Immature natural killer cell (primary cell): ENCODE measurements around the gene SLC15A2. TPM values are rescaled to one million over a fixed set of nuclear protein-coding genes. Genes with fewer than 3 reads are reported as not detected.
A peak's percentile ranks its signal among the peaks of the same experiment; 100 is the strongest.

Source experiments
- DNase-seq, 3 donors: peaks; one replicate each; pipeline ENCODE4 v3.0.0; 2022; ENCODE audit warnings: mixed read lengths in 1 of 3
- H3K27ac Mint-ChIP-seq, 6 donors: one replicate each; pipeline ENCODE4 v1.8.0; 2020; ENCODE audit warnings: mixed read lengths in 6 of 6, mild to moderate bottlenecking in 5 of 6, inconsistent platforms in 4 of 6, moderate library complexity in 3 of 6
- H3K27me3 Mint-ChIP-seq, 3 donors: one replicate each; pipeline ENCODE4 v1.8.0; 2020 to 2021; ENCODE audit warnings: low read depth in 3 of 3, mild to moderate bottlenecking in 3 of 3, mixed read lengths in 3 of 3, moderate library complexity in 3 of 3, inconsistent platforms in 1 of 3
- H3K36me3 Mint-ChIP-seq, 3 donors: one replicate each; pipeline ENCODE4 v1.8.0; 2020; ENCODE audit warnings: mixed read lengths in 3 of 3, inconsistent platforms in 2 of 3, mild to moderate bottlenecking in 2 of 3
- H3K4me1 Mint-ChIP-seq, 2 donors: one replicate each; pipeline ENCODE4 v1.8.0; 2020; ENCODE audit warnings: inconsistent platforms in 2 of 2, mild to moderate bottlenecking in 2 of 2, mixed read lengths in 2 of 2, moderate library complexity in 1 of 2
- H3K4me3 Mint-ChIP-seq, 5 donors: one replicate each; pipeline ENCODE4 v1.8.0; 2020; ENCODE audit warnings: mild to moderate bottlenecking in 5 of 5, mixed read lengths in 5 of 5, inconsistent platforms in 3 of 5, moderate library complexity in 3 of 5
- H3K9me3 Mint-ChIP-seq, 6 donors: one replicate each; pipeline ENCODE4 v1.8.0; 2020; ENCODE audit warnings: mild to moderate bottlenecking in 6 of 6, mixed read lengths in 6 of 6, inconsistent platforms in 4 of 6, moderate library complexity in 3 of 6
- polyA plus RNA-seq, 3 donors: library from polyadenylated mRNA; unstranded; fragments of 300-500 nt; fragmentation: Illumina TruSeq; gene quantifications; one replicate each; pipeline ENCODE4 v1.2.3, GENCODE V29; 2021

SLC15A2 gene
- polyA plus RNA-seq, 3 donors from 2014 or later: 0.27 to 0.28 TPM; not detected in 1

DNA sequence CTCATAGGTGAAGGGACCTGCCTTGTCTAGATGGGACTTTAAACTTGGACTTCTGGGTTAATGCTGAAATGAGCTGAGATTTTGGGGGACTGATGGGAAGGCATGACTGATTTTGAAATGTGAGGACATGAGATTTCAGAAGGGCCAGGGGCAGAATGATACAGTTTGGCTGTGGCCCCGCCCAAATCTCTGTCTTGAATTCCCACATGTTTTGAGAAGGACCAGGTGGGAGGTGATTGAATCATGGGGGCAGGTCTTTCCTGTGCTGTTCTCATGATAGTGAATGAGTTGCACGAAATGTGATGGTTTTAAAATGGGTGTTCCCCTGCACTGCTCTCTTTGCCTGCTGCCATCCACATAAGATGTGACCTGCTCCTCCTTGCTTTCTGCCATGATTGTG is 85.0 kb downstream of the SLC15A2 start:
- H3K4me1 Mint-ChIP-seq: peaks cover 0 to 1% of the 10 kb centered on the region in 2 donors
- H3K4me3 Mint-ChIP-seq: no peak overlapping the region
- peaks cover 3 to 30% (median 13%) of the 10 kb centered on the region in 6 donors for H3K9me3 Mint-ChIP-seq
- DNase-seq: no peak
- H3K36me3 Mint-ChIP-seq: peaks cover under 1 to 7% (median 6%) of the 10 kb centered on the region in 3 donors
- H3K27ac Mint-ChIP-seq: no peak overlapping the region
- H3K27me3 Mint-ChIP-seq: peaks cover 0 to 12% (median 2%) of the 10 kb centered on the region in 3 donors

DNA sequence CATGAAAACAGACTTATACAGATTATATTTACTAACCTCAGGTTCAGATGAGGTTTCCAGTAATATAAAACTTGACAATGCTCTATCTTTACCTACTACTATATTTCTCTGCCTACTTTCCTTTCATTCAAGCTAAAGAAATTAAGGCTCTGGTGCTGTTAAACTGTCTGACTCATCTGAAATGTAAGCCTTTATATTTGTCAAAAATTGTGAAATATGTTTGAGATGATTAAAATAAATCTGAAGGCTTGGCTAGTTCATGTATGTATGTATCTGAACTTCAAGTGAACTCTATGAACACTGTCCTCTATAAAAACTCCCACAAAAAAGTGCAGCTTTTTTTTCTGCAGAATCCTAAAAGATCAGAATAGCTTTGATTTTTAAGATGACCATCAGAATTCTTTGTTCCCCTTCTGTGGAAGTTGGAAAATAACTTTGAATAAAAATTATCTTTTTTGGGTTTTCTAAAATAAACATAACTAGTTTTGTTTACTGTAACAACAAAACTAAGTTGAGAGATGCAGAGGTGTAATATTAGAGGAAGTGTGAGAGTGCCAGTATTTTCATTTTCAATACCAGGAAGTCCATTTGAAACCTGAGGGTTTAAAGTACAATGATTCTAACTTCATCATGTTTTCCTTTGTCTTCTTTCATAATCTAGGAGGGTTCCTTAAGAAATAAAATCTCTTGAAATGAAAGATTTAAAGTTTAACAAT is 85.7 kb downstream of the SLC15A2 start:
- no peak overlapping the region for H3K27ac Mint-ChIP-seq
- peaks cover 0 to 15% (median 3%) of the 10 kb centered on the region in 3 donors for H3K27me3 Mint-ChIP-seq
- peaks cover 6 to 36% (median 17%) of the 10 kb centered on the region in 6 donors for H3K9me3 Mint-ChIP-seq
- no peak overlapping the region for H3K4me3 Mint-ChIP-seq
- peaks cover 0 to 8% of the 10 kb centered on the region in 2 donors for H3K4me1 Mint-ChIP-seq
- H3K36me3 Mint-ChIP-seq: peaks cover 4 to 11% (median 6%) of the 10 kb centered on the region in 3 donors
- DNase-seq: no peak

DNA sequence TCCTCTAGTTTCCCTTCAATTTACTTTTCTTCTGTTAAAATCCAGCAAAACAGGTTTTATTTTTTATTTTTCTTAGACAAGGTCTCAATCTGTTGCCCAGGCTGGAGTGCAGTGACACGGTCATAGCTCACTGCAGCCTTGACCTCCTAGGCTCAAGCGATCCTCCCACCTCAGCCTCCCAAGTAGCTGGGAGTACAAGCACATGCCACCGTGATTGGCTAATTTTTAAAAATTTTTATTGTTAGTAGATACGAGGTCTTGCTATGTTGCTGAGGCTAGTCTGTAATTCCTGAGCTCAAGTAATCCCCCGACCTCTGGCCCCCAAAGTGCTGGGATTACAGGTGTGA is 86.2 kb downstream of the SLC15A2 start:
- Mint-ChIP-seq H3K4me1 (peaks cover 0 to 13% of the 10 kb centered on the region in 2 donors), H3K27ac (no peak overlapping the region), H3K4me3 (no peak overlapping the region), H3K27me3 (peaks cover 0 to 15% (median 3%) of the 10 kb centered on the region in 3 donors), H3K9me3 (peaks cover 6 to 41% (median 17%) of the 10 kb centered on the region in 6 donors), H3K36me3 (peaks cover 4 to 11% (median 6%) of the 10 kb centered on the region in 3 donors)
- DNase-seq: no peak

DNA sequence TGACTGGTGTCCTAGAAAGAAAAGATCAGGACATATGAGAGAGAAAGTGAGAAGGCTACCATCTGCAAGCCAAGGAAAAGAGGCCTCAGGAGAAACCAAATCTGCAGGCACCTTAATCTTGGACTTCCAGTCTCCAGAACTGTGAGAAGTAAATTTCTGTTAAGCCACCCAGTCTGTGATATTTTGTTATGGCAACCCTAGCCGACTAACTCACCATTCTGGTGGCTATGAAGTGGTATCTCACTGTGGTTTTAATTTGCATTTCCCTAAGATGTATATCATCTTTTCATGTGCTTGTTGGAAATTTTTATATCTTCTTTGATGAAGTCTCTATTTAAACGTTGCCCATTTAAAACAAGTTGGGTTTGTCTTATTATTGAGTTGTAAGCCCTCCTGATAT is 87.3 kb downstream of the SLC15A2 start:
- Mint-ChIP-seq H3K4me1 (peaks cover 0 to 13% of the 10 kb centered on the region in 2 donors), H3K27me3 (peaks cover 0 to 11% (median 3%) of the 10 kb centered on the region in 3 donors), H3K36me3 (peaks cover 4 to 11% (median 6%) of the 10 kb centered on the region in 3 donors), H3K27ac (no peak overlapping the region), H3K4me3 (no peak overlapping the region), H3K9me3 (peaks cover 6 to 42% (median 17%) of the 10 kb centered on the region in 6 donors)
- peak in 2 of 3 donors; percentile 2 to 9 for DNase-seq

DNA sequence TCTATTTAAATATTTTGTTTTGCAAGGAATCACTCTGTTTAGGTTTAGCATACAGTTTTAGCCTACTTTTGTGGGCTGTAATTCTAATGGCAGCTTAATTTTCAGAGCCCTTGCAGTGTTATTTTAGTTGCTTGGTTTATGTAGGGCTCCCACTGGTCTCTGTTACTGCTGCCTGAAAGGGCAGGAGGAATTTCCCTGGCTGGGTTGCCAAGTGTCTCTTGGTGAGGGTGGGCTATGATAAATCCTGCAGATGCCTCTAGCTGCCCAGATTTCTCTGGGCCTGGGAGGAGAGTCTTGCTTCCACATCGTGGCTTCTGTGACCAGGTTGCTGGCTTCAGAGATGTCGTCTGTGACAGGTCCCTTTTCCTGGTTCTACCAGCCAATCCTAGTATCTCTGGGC is 91.6 kb downstream of the SLC15A2 start:
- no peak overlapping the region for H3K27ac Mint-ChIP-seq
- H3K27me3 Mint-ChIP-seq: peaks cover 0 to 13% (median 3%) of the 10 kb centered on the region in 3 donors
- peaks cover 4 to 11% (median 6%) of the 10 kb centered on the region in 3 donors for H3K36me3 Mint-ChIP-seq
- no peak overlapping the region for H3K4me3 Mint-ChIP-seq
- no peak for DNase-seq
- H3K9me3 Mint-ChIP-seq: peaks cover 9 to 32% (median 16%) of the 10 kb centered on the region in 6 donors
- peaks cover 0 to 13% of the 10 kb centered on the region in 2 donors for H3K4me1 Mint-ChIP-seq

DNA sequence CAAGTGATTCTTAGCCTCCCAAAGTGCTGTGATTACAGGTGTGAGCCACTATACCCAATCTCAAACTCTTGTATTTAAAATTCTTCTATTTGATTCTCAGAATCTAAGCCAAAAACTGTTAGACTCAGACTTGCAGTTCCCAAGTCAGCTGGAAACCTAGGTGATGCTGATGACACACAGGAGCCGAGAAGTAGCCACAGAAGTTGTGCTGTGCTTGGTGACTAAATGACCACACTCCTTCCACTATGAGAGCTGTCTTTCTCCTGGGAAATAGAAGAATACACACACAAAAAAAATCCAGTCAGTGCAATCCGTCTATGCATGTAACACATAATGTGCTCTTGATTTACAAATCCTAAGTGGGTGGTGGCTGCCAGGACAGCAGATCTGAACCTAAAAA is 93.9 kb downstream of the SLC15A2 start:
- no peak for DNase-seq
- Mint-ChIP-seq H3K4me3 (no peak overlapping the region), H3K27me3 (peaks cover 0 to 13% (median 1%) of the 10 kb centered on the region in 3 donors), H3K9me3 (peaks cover 9 to 23% (median 13%) of the 10 kb centered on the region in 6 donors), H3K36me3 (peaks cover 4 to 11% (median 6%) of the 10 kb centered on the region in 3 donors), H3K4me1 (peaks cover 0 to 13% of the 10 kb centered on the region in 2 donors), H3K27ac (no peak overlapping the region)

DNA sequence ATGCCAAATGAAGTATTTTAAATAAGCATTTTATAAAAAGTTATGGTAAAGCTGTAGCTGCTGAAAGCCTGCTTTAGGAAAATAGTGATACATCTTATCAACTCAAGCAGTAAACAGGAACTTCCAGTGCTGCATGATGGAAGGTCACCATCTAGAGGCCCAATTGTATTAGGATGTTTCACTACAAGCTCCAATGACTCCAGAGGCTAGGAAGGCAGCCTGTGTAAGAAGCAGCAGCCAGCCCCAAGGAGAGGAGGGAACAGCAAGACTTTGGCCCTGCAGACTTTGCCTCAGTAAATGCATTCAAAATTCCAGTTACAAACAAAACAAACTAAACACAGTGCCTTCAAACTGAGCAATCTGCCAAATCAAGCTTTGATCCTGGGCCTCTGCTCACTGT is 95.7 kb downstream of the SLC15A2 start:
- H3K9me3 Mint-ChIP-seq: peaks cover 0 to 5% (median 0%) of the 10 kb centered on the region in 6 donors
- peaks cover 0 to 6% (median 0%) of the 10 kb centered on the region in 3 donors for H3K27me3 Mint-ChIP-seq
- H3K4me1 Mint-ChIP-seq: peaks cover 0 to 5% of the 10 kb centered on the region in 2 donors
- H3K27ac Mint-ChIP-seq: no peak overlapping the region
- DNase-seq: no peak
- no peak overlapping the region for H3K4me3 Mint-ChIP-seq
- no peaks in the 10 kb centered on the region for H3K36me3 Mint-ChIP-seq

DNA sequence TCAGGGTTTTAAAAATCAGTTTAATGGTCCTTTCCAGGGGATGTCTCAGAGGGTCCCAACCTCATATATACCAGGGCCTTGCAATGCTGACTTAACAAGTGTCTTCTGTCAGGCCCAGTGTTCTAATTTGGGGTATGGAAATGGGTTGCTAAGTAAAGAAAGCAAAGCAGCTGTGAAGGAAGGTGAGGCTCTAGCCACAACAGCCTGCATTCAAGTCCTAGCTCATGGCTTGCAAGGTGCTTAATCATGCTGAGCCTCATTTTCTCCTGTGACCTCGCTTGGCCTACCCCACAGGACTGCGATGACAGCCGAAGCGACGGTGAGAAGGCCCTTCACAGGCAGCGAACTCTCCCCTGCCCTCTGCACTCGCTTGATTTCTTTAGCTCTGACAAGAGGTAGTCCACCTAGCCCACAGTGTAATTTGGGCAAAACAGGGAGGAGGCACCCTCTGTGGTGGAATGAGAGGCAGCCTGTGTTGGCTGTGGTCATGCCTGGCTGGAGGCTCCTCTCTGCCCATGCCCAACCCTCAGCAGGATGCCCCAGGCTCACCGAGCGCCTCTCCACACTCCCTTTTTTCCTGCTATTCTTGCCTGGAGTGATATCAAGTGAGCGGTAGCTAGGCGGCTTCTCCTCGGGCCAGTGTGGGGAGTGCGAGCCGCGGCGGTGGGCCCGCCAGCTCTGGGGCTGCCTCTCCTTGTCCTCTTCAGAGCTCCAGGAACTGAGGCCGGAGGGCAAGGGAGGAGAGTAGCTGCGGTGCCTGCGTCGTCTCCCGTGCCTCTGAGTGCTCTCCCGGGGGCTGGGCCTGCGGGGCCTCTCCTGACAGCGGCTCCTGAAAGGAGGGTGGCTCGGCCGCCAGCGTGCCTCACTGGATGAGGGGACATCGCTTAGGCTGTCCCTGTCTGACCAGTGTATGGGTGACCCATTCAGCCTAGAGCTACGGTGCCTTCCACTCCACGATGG is 98.7 kb downstream of the SLC15A2 start:
- Mint-ChIP-seq H3K4me1 (peaks cover 0 to 13% of the 10 kb centered on the region in 2 donors), H3K27ac (no peak overlapping the region), H3K36me3 (no peaks in the 10 kb centered on the region), H3K4me3 (no peak overlapping the region), H3K9me3 (peaks cover 0 to 3% (median 0%) of the 10 kb centered on the region in 6 donors), H3K27me3 (peaks cover 0 to 6% (median 4%) of the 10 kb centered on the region in 3 donors)
- DNase-seq: no peak

Other genes with a start within 250 kb of the SLC15A2 start
- 100 to 1,000 TPM; 394 to 546 (median 502) TPM for gene HCLS1, start 233.5 kb upstream of the SLC15A2 start, polyA plus RNA-seq
- gene GOLGB1, start 144.7 kb upstream of the SLC15A2 start, polyA plus RNA-seq: 10 to 100 TPM in 1 of 3 donors, 1 to 10 TPM in 2; 1.6 to 12.0 (median 2.5) TPM
- gene IQCB1, start 59.3 kb upstream of the SLC15A2 start, polyA plus RNA-seq: 10 to 100 TPM; 10.8 to 17.4 (median 11.5) TPM
- gene EAF2, start 59.2 kb upstream of the SLC15A2 start, polyA plus RNA-seq: 10 to 100 TPM in 2 of 3 donors, 1 to 10 TPM in 1; 9.2 to 18.9 (median 14.3) TPM
- gene ILDR1, start 127.8 kb downstream of the SLC15A2 start, polyA plus RNA-seq: not detected
- 1 to 10 TPM; 1.1 to 7.4 (median 6.2) TPM for gene CD86, start 161.0 kb downstream of the SLC15A2 start, polyA plus RNA-seq